ENCODE data around the gene ADAM19.
"Not testable (repeated sequence)": the region's sequence is repeated elsewhere in the genome, so short reads cannot be mapped to it uniquely, and the experiment has no call there.

The ADAM19 gene

DNA sequence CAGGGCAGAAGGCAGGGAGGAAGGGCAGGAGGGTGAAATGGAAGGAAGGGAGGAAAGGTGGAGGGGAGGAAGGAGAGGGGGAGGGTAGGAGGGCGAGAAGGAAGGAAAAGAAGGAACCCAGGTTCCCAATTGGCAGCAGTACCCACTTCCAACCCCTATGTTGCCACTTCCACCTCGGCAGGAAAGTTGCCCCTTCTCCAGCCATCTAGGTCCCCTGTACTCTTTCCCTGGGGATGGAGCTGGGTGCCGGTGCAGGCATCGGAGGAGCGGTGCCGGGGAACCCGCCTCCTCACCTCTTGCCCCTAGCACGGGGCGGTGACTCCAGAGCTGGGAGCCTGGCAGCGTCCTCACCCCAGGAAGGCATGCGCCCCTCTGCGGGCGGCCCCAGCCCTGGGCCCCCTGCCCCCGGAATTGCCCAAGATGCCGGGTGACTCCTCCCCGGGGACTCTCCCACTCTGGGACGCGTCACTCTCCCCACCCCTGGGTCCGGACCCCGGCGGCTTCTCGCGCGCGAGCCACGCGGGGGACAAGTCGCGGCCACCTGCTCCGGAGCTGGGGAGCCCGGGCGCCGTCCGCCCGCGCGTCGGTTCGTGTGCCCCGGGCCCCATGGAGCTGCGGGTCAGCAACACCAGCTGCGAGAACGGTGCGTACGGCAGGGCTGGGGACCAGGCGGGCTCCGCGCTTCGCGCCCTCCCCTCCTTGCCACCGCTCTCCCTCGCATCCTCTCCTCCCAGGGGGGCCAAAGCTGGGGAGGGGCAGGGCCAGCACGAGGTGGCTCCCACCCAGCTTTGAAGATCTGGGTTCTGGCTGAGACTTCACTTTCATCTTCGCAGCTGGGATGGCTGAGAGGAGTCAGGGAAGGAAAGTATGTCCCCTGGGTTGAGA is 115.6 kb downstream of the ADAM19 start, which contains the start of gene NIPAL4:
TSS of gene NIPAL4 (plus strand) at position 499 of the 885 bp plus-strand sequence. CDS start at position 607, 108 bp downstream.
- DNase-seq: peak; percentile 55

DNA sequence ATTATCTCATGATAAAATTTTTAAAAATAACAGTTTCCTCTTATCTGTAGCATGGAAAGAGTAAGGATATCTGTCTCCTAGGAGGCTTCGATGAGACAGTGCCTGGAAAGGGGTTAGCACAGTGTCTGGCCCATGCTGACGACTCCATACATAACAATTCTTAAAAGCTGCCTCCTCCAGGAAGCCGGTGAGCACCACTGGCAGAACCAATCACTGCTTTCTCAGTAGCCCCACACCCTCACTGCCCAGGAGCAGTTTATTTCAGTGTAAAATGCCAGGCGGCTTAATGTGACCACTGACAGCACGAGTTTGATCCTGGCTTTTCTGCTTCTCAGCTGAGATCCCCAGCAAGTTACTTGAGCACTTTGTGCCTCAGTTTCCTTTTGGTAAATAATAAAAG is 116.7 kb downstream of the ADAM19 start:
- no peak for DNase-seq

- no peak for DNase-seq
These were observed 118.2 kb downstream of the ADAM19 start for GRCh38 chr5:157457391-157457790.

- DNase-seq: no peak
These were observed 119.3 kb downstream of the ADAM19 start for GRCh38 chr5:157456301-157456700.

DNA sequence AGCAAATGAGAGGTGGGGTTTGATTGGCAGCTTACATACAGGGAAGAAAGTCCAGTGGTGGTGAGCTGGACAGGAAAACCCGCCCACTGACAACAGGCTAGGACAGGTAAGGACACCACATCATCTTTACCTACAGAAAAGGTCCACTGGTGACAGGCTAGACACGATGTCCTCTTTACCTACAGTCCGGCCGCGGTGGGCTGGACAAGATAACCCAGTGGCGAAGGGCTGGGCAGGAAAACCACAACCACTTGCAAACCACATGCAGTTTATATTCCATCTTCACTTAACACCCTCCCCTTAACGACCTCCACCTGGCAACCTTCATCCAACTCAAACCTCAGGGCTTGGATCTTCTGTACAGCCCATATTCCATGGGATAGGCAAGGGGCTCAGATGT is 120.5 kb downstream of the ADAM19 start:
- DNase-seq: no peak

DNA sequence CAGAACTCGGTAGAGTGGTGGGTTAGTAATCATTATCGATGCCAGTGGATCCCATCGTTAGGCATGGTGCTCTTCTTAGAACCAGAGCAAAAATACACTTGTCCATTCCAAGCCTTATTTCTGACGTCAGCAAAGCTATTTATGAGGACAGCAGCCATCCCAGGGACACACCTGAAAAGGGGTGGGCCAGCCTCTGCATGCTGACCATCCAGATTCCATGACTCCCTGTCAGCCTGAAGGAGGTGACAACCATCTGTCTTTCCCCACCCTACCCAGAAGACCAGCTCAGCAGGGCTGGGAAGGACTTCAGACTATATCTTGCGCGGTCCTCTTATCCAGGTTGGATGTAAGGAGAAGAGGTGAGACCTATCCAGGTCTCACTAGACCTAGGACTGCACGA is 121.3 kb downstream of the ADAM19 start:
- DNase-seq: no peak

DNA sequence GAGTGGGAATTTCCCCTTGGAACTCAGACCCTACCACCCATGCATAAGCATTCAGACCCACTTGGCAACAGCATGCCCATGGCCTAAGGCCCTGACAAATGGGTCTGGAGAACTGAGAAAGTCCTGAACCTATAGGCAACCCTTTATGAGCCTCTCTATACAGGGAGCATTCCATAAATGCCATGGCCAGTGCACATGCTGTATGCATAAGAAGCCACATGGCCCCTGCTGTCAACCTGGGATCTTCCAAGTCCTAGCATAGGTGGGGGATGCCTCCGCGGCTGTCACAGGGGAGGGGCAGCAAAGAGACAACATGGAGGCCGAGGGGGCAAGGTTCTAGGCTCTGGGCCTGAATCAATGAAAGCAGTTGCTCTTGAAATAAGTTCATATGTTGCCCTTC is 123.8 kb downstream of the ADAM19 start:
- no peak for DNase-seq

DNA sequence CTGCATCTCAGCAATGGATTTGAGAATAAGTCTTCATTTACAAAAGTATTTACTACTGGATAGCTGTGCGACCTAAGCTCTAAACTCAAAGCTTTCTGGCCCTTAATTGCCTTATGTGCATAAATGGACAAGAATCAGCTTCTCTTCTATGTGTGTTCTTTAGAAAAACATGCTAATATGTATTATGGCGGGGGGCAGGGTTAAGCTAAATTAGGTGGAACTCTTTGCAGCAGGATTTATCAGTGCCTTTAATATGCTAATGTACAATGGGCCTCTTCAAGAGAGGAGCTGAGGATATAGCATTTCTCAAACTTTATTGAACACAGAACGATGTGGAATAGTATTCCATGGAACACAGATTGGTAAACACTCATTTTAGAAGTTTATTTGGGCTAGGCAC is 125.6 kb downstream of the ADAM19 start:
- DNase-seq: no peak

DNA sequence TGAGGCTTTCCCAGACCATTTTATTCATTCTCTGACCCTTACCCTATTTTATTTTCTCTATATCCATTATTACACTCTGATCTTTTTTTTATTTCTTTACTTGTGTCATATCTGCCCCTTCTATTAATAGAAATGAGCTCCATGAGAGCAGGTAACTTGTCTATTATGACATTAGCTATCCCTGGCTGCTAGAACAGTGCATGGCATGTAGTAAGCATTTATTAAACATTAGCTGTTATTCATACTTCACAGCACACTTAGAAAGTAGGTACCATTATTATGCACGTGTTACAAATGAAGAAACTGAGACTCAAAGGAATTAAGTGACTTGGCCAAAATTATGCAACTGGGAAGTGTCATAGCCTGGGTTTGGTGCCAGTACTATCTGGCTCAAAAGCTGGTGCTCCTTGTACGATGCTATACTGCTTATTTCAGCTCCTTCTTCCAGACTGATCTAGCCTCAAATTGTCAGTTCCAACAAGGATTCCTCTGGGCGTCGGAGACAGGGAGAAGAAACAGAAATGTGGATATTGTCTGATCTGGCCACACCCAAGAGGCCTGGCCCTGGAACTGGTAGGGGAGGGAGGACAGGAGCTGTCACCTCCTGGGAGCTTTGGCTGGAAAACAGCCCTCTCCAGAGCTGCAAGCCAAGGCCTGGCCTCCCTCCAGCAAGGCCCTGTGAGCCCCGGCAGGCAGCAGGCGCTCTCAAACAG is 126.4 kb downstream of the ADAM19 start:
- no peak for DNase-seq

DNA sequence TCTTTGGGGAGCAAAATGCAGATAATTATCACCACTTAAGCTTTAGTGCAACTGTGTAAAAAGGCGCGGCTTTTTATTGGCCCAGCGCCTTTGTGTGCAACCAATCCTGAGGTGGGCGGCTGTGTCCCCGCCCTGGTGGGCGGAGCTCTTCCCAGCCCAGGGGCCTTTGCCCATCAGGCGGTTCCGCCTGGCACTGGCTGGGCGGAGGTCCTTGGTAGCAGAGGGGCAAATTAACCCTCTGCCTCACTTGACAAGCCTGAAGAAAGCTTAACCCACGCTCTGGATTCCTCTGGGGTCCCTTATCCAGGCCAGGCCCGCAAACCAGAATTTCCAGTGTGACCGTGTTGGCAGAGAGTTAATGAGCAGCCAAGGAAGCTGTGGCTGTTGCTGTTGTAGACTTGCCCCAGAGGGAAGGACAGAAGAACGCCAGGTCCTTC is 128.4 kb downstream of the ADAM19 start:
- DNase-seq: no peak

- DNase-seq: no peak
These were observed 129.1 kb downstream of the ADAM19 start for GRCh38 chr5:157446412-157446935.

DNA sequence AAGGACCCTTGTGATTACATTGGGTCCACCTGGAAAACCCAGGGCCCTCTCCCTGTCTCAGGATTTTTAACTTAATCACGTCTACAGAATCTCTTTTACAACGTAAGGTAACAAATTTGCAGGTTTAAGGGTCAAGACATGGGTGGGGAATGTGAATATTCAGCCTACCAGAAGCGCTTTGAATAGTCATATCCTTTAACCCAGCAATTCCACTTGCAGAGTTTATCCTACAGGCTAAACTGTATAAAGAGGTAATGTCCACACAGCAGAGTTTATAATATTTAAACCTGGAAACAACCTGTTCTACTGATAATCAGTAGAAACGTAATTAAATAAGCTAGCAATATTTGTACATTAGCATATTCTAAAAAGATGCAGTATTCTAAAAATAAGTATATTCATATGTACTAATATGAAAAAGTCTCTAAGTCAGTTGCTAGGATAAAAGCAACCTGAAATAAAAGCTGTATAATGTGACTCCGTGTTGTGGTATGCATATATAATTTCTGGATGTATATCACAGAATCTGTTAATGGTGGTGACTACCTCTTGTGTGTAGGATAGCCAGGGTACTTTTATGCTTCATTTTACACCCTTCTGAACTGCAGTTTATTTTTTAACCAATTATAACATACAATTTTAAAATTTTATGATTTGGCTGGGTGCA is 129.7 kb downstream of the ADAM19 start:
- DNase-seq: no peak

- DNase-seq: no peak
These were observed 131.4 kb downstream of the ADAM19 start for GRCh38 chr5:157444224-157444623.

DNA sequence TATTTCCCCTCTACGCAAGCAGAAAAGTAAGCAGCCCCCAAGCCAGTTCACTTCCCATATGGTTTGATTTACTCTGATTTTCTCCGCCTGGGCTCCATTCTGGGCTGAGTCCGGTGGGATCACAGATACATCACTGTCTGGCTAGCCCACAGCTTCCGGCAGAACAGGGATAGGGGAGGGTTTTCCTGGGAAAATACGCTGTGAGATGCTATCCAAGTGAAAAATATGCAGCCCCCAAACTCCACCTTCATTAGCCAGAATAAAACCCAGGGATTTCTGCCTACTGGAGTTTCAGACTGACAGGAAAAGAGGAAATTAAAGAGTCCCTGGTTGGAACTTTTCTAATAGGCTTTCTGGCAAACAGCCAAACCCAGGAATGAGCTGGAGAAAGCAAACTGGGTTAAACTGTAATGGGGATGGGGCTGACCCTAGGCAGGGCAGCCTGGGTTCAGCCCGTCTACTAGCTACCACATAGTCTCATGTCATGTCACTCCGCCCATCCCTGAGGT is 132.5 kb downstream of the ADAM19 start:
- DNase-seq: peak; percentile 68

DNA sequence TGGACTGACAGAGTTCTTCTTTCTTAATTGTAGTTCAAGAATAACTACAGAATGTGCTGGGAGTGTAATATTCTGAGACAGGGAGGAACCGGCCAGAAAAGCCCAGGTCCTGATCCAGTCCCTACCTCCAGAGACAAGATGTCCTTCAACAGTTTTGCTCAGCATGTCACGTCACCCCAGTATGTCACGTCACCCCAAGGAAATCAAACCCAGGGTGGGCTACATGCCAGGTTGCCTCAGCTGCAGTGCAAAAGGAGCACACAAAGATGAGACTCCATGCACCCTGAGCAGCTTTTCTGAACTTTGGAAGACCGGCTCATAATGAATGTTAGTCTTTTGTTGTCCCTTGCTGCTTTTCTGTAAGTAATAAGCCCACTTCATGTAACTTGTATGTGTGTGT is 141.5 kb downstream of the ADAM19 start:
- no peak for DNase-seq

DNA sequence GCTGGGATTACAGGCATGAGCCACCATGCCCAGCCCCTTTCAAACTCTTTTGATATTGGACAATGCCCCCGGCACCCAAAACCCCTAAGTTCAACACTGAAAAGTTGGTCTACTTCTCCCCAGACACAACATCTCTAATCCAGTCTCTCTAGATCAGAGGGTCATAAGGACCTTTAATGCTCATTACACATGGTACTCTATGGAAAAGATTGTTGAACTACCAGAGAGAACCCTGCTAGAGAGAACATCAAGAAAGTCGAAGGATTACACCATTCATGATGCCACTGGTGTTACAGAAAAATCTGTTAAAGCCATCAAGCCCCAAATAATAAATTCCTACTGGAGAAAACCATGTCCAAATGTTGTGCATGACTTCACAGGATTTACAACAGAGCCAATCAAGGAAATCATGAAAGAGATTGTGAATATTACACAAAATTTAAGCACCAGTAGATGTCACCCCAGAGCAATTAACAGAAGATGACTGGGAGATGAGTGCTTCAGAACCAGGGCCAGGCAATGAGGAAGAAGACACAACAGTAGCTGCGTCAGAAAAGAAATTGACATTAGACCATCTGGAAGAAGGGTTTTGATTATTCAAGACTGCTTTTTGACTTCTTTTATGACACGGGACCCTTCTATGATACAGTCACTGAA is 143.9 kb downstream of the ADAM19 start:
- DNase-seq: peak; percentile 51

GRCh38 chr5:157429920-157430319 is 145.7 kb downstream of the ADAM19 start:
- not testable (repeated sequence) for DNase-seq

All from retina (tissue), 1 donor.